ENCODE data around the gene ADAT2.

- TF ChIP-seq, protein P1, sequence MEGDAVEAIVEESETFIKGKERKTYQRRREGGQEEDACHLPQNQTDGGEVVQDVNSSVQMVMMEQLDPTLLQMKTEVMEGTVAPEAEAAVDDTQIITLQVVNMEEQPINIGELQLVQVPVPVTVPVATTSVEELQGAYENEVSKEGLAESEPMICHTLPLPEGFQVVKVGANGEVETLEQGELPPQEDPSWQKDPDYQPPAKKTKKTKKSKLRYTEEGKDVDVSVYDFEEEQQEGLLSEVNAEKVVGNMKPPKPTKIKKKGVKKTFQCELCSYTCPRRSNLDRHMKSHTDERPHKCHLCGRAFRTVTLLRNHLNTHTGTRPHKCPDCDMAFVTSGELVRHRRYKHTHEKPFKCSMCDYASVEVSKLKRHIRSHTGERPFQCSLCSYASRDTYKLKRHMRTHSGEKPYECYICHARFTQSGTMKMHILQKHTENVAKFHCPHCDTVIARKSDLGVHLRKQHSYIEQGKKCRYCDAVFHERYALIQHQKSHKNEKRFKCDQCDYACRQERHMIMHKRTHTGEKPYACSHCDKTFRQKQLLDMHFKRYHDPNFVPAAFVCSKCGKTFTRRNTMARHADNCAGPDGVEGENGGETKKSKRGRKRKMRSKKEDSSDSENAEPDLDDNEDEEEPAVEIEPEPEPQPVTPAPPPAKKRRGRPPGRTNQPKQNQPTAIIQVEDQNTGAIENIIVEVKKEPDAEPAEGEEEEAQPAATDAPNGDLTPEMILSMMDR (IDR thresholded peaks at IDR 0.05), result no peak
- TF ChIP-seq POLR2A (IDR thresholded peaks at IDR 0.05), result no peak
Observed at GRCh38 chr6:143400258-143401067, 50.0 kb downstream of the ADAT2 start.

All from heart left ventricle (tissue), 13 donors.